ENCODE measurements around the gene PGBD4.

DNA sequence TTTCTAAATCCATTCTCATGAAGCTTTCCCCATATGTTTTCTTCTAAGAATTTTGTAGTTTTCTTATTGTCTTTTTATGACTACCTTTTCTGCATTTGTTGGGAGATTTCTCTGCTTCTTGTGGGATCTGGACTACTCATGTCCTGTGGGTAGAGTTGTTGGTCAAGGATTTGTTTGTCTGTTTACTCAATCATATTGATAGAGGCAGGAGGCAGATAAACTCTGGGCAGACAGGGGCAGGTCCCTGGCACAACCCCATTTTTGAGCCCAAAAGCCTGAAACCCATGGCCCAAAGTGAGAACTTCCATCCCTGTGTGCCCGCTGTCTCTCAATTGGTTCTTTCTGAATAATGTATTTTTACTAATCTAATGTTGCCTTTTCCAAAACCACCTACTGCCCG, 12.3 kb downstream of the PGBD4 start:
- TF ChIP-seq CTCF (IDR thresholded peaks at IDR 0.05; ENCODE audit: low read depth, low read length) (no peak), POLR2A (IDR thresholded peaks at IDR 0.05; ENCODE audit: extremely low read depth, insufficient read length) (no peak)

Measured in NB4 (cell line).